Measurements from ENCODE around the gene GAS7. TPM values are rescaled to one million over a fixed set of nuclear protein-coding genes. Genes with fewer than 3 reads are reported as not detected.

Gene GAS7
- total and polyA plus RNA-seq, 8 donors: 30.4 to 83.4 (median 40.1) TPM

- no peaks in the 10 kb centered on the region for H3K36me3 ChIP-seq
- no peaks in the 10 kb centered on the region for H3K9me3 ChIP-seq
- peaks cover 2 to 38% of the 10 kb centered on the region in 2 donors for H3K4me1 ChIP-seq
- DNase-seq: no peak
- H3K27ac ChIP-seq: no peak overlapping the region
- H3K4me3 ChIP-seq: no peak overlapping the region
- peaks cover 0 to 12% of the 10 kb centered on the region in 2 donors for H3K27me3 ChIP-seq
- no peak for TF ChIP-seq CTCF (IDR thresholded peaks at IDR 0.05)
- peak; percentile 10 for ATAC-seq
- intact Hi-C loops (cut with DNase I): no loop called here
Observed at GRCh38 chr17:10055262-10055975, 143.0 kb downstream of the GAS7 start.

GRCh38 chr17:10053782-10054540 is 144.4 kb downstream of the GAS7 start:
- peaks cover 5 to 26% of the 10 kb centered on the region in 2 donors for H3K4me1 ChIP-seq
- intact Hi-C loops (cut with DNase I): no loop called here
- H3K4me3 ChIP-seq: no peak overlapping the region
- H3K36me3 ChIP-seq: no peaks in the 10 kb centered on the region
- no peaks in the 10 kb centered on the region for H3K9me3 ChIP-seq
- TF ChIP-seq CTCF (IDR thresholded peaks at IDR 0.05): no peak
- ATAC-seq: no peak
- no peak for DNase-seq
- H3K27me3 ChIP-seq: peaks cover 0 to 7% of the 10 kb centered on the region in 2 donors
- H3K27ac ChIP-seq: no peak overlapping the region

- Histone ChIP-seq H3K36me3 (no peaks in the 10 kb centered on the region), H3K9me3 (no peaks in the 10 kb centered on the region), H3K27me3 (peaks cover 0 to 7% of the 10 kb centered on the region in 2 donors), H3K4me3 (no peak overlapping the region), H3K27ac (no peak overlapping the region), H3K4me1 (peaks cover 5 to 29% of the 10 kb centered on the region in 2 donors)
- intact Hi-C loops (cut with DNase I): no loop called here
- ATAC-seq: no peak
- no peak for TF ChIP-seq CTCF (IDR thresholded peaks at IDR 0.05)
- no peak for DNase-seq
Observed at GRCh38 chr17:10052106-10052813, 146.1 kb downstream of the GAS7 start.

- no peak for TF ChIP-seq CTCF (IDR thresholded peaks at IDR 0.05)
- peaks cover 5 to 35% of the 10 kb centered on the region in 2 donors for H3K4me1 ChIP-seq
- no peaks in the 10 kb centered on the region for H3K36me3 ChIP-seq
- peaks cover 0 to 7% of the 10 kb centered on the region in 2 donors for H3K27me3 ChIP-seq
- DNase-seq (no peak), ATAC-seq (no peak)
- no peak overlapping the region for H3K4me3 ChIP-seq
- peak overlapping the region in 1 of 2 donors; percentile 60 for H3K27ac ChIP-seq
- H3K9me3 ChIP-seq: no peaks in the 10 kb centered on the region
- intact Hi-C loops (cut with DNase I): no loop called here
Observed at GRCh38 chr17:10051112-10051511, 147.3 kb downstream of the GAS7 start.
